Hematopoietic multipotent progenitor cell treated with erythropoietin and hydrocortisone succinate and interleukin-3 and kit ligand, for 6 days (in vitro differentiated cells): ENCODE results near the gene PEAR1.

Source experiments
- DNase-seq: peaks from one replicate; pipeline ENCODE4 v3.0.0-alpha.2; 2015

The PEAR1 gene

DNA sequence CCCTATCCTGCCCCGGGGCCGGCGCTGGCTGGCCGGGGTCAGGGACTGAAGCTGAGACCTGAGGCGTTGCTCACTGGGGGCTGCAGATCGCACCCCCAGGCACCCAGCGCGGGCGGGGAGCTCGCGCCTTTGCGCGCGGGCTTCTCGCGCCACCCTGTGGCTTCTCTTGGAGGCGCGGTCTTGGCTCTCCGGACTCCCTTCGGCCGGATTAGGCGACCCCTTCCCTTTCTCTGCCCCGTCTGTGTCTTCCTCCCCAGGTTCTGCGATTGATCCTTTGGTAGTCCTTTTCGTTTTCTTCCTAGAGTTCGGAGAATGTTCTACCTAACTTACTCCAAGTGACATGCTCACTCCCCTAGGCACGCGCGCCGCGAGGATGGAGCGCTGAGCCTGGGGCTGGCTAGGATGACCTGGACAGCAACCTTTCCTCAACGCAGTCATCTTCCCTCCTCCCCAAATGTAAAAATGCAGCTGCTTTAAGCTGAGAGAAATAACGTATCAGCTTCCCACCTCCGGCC, 33.3 kb upstream of the PEAR1 start:
- peak; percentile 76 for DNase-seq

DNA sequence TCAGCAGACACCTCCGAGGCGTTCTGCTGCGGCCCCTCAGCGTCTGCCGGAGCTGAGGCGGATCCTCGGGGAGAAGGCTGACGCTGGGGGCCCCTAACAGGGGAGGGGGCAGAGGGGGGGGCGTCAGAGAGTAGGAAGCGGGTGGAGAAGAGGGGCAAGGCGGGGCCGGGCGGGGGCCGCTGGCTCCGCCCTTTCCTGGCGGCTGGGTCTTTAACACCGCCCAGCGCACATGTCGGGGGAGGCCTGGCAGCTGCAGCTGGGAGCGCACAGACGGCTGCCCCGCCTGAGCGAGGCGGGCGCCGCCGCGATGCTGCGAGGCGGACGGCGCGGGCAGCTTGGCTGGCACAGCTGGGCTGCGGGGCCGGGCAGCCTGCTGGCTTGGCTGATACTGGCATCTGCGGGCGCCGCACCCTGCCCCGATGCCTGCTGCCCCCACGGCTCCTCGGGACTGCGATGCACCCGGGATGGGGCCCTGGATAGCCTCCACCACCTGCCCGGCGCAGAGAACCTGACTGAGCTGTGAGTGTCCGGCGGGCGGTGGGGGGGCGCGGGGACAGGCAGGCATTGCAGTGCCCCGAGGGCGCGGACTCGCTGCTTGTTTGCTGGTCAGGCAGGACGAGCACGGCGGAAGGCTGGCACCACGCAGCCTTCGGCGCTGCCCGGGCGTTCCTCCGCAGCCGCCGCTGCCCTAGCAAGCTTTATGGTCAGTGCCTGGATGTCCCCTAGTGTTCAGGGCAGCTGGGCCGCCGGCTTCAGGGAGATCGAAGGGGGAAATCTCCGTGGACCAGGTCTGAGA, 32.7 kb upstream of the PEAR1 start, which contains the start of gene NTRK1:
Gene NTRK1, plus strand, starts transcription at position 238 of the 796 bp plus-strand sequence. Its CDS starts 70 bp downstream, at position 308.
- DNase-seq: peak; percentile 79

- DNase-seq: no peak
Measured at GRCh38 chr1:156862584-156862983, 30.9 kb upstream of the PEAR1 start.

GRCh38 chr1:156862997-156863599, 30.4 kb upstream of the PEAR1 start:
- DNase-seq: peak; percentile 79

GRCh38 chr1:156863631-156864030, 29.9 kb upstream of the PEAR1 start:
- DNase-seq: peak; percentile 59

- no peak for DNase-seq
Measured at GRCh38 chr1:156864796-156865195, 28.7 kb upstream of the PEAR1 start.

- DNase-seq: no peak
Measured at GRCh38 chr1:156865258-156865657, 28.3 kb upstream of the PEAR1 start.

GRCh38 chr1:156865865-156866248, 27.7 kb upstream of the PEAR1 start:
- DNase-seq: no peak

DNA sequence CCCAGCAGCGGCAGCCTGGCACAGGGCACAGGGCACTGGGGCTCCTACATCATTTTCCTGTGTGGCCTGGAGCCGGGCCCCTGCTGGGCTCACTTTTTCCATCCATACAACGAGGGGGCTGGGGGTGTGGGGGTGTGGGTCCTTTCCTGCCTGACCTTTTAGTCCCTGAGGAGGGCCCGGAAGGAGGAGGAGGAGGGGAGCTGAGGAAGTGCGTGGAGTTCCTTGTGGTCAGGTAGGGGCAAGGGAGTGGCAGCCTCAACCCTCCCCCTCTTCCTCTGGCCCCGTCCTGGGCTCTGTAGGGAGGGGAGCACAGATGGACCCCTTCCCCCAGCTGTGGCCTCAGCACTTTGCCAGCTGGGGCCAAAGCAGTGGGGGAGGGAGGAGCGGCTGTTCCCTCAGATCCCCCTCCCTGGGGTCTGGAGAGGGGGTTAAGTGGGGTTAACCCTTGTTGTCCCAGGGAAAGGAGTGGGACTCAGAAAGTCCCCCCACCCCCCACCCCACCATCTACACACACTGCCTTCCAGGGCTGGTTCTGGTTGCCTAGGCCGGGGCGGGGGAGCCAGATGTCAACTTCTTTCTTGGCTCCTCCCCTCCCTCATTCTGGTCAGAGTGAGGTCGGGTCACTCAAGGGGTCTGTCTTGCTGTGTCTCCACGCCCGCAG, 27.1 kb upstream of the PEAR1 start:
- no peak for DNase-seq

DNA sequence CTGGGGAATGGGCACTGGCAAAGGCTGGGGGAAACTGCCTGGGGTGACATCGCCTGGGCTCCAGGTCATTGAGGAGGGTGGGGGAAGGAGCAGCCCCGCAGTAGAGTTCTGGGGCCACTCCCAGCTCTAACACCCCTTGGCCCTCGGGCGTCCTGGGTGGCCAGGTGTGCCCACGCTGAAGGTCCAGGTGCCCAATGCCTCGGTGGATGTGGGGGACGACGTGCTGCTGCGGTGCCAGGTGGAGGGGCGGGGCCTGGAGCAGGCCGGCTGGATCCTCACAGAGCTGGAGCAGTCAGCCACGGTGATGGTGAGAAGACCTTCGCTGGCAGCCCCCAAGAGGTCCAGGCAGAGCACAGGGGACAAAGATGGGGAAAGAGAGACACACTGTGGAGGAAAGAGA, 25.2 kb upstream of the PEAR1 start:
- DNase-seq: no peak

- no peak for DNase-seq
Measured at GRCh38 chr1:156869455-156869854, 24.1 kb upstream of the PEAR1 start.

- no peak for DNase-seq
Measured at GRCh38 chr1:156873659-156874058, 19.9 kb upstream of the PEAR1 start.

GRCh38 chr1:156874142-156874541, 19.4 kb upstream of the PEAR1 start:
- no peak for DNase-seq

DNA sequence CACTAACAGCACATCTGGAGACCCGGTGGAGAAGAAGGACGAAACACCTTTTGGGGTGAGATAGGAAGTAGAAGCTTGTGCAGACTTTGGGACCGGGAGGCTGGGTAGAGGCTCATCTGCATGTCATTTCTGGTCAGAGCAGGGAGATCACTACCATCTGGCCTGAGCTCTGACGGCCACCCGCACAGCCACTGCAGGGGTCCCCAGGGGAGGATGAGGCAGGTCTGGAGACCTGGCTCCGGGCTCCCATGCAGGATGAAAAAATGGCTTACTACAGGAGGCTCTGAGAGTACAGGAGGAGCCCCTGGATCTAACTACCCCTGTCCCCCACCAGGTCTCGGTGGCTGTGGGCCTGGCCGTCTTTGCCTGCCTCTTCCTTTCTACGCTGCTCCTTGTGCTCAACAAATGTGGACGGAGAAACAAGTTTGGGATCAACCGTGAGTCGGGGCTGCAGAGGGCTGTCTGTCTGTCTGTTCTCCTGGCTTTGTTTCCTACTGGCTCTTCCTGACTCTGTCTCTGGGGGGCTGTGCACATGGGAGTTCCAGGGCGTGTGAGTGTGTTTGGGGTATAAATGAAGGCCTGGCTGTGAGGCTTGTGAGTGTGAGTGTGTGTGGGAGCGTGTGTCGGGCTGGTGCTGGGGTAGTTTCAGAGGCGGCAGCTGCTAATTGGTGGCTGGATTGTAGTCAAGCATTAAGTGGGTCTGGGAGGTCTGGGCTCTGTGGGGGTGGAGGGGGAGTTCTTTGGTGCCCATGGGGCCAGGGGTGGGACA, 18.8 kb upstream of the PEAR1 start:
- no peak for DNase-seq

GRCh38 chr1:156875341-156875615, 18.2 kb upstream of the PEAR1 start:
- DNase-seq: no peak

GRCh38 chr1:156876281-156876680, 17.2 kb upstream of the PEAR1 start:
- no peak for DNase-seq

DNA sequence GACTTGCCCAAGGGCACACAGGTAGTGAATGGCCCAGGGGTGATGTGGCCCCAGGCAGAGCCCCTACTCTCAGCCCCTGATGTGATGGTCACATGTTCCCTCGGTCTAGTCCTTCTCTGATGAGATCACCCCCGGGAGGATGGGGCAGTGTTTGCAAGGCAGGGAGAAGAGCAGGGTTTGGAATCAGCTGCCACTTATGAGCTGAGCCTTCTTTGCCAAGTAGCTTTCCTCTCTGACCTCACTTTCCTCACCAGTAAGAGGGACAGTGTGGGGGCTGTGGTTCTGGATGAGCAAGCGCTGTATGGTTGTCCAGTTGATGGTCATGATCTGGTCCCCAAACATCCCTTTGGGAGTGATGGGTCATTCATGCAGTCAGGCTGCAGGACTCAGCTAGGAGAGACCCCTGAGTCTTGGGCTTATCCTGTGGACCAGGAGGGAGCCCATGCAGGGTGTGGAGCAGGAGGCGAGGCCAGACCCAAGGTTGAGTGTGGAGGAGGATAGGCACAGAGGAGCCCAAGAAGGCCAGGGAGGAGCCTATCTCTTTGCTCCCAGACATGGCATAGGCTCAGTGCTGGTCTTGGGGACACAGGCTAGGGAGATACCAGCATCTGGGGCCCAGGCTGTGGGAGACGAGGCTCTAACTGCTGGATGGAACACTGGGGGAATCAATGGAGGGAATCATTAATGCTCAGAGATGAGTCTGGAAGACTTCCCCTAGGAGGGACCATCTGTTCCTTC, 15.9 kb upstream of the PEAR1 start:
- DNase-seq: peak; percentile 76

GRCh38 chr1:156879876-156880275, 13.6 kb upstream of the PEAR1 start:
- no peak for DNase-seq

- DNase-seq: no peak
Measured at GRCh38 chr1:156880473-156880872, 13.0 kb upstream of the PEAR1 start.

GRCh38 chr1:156881101-156881500, 12.4 kb upstream of the PEAR1 start:
- no peak for DNase-seq

DNA sequence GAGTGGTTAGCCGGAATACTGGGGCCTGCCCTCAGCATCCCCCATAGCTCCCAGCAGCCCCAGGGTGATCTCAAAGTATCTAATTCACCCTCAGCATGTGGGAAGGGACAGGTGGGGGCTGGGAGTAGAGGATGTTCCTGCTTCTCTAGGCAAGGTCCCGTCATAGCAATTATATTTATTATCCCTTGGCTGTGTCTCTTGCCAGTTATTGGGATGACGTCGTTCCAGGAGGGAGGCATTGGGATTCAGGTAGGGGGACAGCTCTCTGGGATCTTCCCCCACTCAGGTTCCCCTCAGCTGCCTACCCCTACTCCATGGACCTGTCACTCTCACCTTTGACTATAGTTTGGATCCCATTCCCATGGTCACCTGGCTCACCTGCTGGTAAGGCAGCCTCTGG, 11.9 kb upstream of the PEAR1 start:
- no peak for DNase-seq

DNA sequence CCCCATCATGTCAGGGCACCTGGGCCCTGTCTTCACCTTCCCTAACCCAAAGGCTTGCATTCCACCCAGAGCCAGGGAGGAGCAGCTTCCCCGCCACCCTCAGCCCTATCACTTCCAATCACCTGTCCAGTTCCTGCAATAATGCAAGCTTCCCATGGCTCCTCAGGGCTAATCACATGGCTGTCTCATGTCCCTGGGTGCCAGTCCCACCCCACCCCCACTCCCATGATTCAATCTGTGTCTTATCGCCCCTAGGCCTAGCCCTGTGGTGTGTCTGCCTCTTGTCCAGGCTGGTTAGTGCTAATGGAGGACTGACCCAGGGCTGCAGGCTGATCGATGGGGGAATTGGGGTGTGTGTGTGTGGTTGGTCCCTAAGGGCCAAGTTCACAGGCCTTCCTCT, 11.0 kb upstream of the PEAR1 start:
- DNase-seq: no peak

DNA sequence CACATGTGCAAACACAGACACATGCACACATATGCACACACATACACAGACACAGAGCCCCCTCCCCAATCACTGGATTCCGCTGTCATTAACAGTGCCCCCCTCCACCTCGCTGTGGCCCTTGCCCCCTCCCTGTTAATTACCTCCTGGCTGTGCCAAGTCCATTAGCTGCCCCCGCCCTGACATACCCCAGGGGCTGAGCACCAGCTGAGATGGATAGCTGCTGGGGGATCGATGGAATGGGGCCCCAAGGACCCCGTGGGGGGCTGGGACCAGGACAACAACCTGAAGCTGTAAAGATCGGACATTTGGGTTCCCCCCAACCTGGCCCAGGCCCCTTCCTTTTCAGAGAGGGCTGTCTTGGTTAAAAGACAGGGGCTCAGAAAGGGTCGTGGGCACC, 9.6 kb upstream of the PEAR1 start:
- no peak for DNase-seq
